Left hindlimb (tissue), 1 donor: ENCODE measurements around the gene ZSWIM7.
A peak's percentile ranks its signal among the peaks of the same experiment; 100 is the strongest.
"Not testable (repeated sequence)": the region's sequence is repeated elsewhere in the genome, so short reads cannot be mapped to it uniquely, and the experiment has no call there.

Experiments
- DNase-seq: peaks from one replicate; pipeline ENCODE4 v3.0.0-alpha.2; 2018

ZSWIM7 gene

DNA sequence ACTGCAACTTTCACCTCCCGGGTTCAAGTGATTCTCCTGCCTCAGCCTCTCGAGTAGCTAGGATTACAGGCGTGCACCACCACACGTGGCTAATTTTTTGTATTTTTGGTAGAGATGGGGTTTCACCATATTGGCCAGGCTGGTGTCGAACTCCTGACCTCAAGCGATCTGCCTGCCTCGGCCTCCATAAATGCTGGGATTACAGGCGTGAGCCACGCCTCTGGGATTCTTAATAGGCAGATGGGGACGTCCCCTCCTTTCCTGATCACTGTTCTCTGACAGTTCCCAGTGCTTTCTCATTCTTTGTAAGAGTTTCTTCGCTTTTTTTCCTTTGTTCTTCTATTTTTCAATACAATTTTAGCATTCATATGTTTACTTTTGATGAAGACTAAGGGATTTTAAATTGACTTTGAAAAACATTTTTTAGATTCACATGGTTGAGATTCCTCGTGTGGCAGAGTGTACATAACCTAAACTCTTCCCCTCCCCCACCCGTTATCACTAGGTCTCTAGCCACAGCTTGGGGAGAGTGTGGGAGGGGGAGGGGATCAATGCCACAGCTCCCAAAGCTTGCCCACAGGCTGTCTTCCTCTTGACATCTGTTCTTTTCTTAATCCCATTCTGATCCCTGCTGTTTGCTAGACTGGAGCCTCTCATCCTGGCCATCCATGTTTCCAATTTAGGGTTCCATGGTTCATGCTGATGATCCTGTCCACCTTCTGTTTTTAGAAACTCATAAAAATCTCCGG is 43.5 kb downstream of the ZSWIM7 start:
- no peak for DNase-seq

DNA sequence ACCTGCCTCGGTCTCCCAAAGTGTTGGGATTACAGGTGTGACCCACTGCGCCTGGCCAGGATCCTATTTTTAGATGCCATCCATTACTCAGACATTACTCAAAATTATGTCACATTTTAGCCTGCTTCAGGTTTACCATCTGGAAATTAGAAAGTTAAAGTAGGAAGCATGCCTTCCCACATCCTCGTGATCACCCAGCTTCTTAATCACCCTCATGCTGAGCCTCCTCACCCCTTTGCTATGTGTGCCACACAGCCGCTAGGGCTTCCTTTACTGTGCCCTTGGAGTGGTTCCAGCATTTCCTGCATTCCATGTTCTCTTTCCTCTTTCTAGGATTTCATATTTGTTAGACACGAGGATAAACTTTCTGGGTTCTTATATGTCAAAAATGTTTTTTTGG is 45.3 kb downstream of the ZSWIM7 start:
- DNase-seq = no peak

DNA sequence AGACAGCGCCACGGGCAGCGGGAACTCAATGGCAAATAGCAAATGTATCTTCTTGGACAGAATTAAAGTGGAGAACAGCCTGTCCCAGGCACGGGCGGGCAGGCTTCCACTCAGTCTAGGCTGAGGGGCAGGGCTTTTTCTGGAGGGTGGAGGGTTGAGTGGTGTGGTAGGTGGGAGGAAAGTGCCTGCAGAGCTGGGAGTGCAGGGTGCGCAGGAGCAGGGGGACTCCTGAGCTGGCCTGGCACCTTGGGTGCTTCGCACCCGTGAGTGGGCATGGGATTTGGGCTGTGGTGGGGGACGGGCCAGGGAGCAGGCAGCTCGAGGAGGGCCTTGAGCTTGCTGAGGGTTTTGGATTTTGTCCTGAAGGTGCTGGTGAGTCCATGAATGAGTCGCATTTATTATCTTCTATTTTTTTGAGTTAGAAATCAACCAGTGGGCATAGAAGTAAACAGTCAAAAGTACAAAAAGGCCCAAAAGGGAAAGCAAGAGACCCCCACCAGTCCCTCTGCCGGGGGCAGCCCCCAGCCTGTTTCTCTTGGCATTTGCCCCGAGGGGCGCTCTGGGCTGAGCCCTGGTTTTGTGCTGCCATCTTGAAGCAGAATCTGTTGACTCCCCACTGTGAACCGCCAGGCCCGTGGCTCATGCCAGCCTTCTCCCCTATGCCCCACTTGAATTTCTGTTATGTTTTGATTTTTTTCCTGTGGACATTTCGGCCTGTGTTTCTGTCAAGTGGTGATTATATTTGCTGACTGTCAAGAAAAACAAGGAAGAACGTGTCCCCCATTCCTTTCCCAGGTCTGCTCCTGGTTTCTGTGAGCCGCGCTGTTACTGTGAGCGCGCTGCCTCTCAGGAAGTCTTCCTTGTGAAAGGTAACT is 46.4 kb downstream of the ZSWIM7 start:
- no peak for DNase-seq

DNA sequence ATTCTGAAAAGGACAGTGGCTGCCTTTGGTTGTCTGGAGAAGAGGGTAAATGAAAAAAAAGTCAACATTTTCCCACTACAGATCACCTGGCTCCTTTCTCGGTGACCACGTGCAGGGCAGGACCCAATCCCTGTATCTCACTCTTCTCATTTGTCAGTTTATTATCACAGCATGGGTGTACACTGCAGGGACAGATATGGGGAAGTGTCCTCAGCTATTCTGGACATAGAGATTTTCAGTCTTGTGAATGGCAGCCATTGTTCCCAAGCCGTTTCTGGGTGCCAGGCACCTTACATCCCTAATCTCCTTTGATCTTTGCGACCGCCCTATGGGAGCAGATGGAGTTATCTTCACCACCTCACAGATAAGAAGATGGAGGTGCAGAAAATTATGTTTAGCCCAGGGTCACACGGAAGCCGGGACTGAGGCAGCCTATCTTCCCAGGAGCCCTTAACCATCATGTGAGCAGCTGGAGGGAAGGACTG is 47.4 kb downstream of the ZSWIM7 start:
- DNase-seq = no peak

DNA sequence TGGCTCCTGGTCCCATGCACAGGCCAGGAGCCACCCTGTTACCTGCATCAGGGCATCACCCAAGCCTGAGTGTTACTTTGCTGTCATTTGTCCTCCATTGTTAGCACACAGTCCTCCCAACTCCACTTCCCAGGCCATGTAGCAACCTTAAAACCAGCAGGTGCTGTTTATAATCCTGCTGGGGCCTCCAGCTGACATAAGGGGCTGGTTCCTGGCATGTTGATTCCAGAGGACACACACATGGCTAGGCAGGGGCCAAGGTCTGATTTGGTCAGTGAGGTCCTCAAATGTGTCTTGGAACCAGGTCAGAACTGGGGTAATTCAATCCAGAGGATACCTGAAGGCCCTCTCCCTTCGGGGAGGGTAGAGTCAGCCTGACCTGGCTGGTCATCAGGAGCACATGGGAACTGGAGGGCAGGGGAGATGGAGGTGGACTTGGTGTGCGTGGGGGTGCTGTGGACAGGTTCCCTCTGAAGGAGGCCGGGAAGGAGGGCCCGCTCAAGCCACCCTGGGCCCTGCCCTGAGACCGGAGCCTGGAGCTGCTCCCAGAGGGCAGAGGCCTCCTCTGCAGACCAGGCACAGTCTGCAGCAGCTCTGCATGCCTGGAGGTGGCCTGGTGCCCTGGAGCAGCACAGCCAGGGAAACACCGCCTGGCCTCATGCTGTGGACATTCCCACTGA is 48.0 kb downstream of the ZSWIM7 start:
- no peak for DNase-seq

DNA sequence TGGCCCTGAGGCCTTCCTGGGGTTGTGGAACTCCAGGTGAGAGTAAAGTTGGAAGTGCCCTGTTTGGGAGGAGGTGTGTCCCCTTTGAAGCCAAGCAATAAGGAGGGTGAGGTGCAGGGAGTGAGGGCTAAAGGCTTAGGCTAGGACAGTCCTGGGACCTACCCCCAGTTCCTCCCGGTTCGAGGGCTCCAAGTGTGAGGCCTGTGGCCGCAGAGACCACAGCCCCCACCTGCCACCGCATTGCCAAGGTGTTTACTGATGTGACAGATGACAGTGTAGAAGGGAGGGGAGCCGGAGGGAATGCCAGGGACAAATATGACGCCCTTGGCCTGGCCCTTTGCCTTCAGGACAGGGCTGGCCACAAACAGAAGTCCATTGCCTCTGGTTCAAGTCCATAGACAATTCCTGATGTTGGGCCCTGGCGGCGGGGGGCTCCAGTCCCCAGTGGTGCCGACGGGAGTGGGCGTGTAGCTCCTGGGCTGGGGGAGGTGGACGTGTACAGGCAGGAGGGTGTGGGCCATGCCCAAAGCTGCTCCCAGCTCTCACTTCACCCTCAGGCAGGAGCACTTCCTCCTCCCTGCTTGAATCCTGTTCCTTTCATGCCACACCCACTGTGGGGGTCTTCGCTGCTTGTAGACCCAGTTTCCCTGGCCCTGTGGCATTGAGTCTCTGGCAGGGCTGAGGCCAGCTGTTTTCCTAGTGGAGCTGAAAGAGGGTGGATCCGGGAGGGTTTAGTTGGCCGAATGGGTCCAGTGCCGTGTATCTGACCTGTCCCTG is 51.3 kb downstream of the ZSWIM7 start:
- DNase-seq = no peak

DNA sequence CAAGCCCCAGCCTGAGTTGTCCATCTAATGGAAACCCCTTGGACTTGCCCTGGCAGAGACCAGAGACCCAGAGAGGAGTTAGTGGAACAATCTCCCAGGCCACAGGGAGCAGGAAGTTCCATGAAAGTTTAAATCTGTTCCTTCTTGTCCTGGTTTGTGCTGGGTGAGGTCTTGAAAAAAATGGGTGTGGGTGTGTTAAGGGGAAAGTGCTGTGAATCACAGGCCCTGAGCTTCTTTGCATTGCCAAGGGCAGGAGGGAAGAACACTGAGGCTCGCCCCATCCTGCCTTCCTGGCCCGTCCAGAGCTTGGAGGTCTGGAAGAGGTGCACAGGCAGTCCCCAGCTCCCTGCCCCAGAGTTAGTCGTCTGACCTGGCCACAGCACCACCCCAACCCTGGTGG is 52.2 kb downstream of the ZSWIM7 start:
- DNase-seq = no peak

DNA sequence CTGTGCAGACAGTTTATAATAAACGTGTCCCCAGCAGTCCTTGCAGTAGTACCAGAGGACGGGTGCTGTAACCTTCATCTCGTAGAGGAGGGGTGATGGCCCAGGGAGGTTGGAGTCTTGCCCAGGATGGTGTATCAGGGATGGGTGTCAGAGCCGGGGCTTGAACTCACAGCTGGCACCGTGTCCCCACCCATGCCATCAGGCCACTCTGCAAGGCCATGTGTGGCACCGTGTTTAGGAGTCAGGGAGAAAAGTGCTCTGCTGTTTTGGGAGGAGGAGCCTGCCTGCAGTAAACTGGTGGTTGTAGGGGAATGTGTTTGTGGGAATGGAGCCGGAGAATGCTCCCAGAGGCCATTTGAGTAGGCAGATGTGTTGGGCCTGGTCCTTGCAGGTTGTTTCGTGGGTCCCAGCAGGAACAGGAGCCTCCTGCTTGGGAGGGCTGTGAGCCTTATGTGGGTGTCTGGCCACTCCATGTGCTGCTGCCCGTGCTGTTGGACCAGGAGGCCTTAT is 52.8 kb downstream of the ZSWIM7 start:
- no peak for DNase-seq

DNA sequence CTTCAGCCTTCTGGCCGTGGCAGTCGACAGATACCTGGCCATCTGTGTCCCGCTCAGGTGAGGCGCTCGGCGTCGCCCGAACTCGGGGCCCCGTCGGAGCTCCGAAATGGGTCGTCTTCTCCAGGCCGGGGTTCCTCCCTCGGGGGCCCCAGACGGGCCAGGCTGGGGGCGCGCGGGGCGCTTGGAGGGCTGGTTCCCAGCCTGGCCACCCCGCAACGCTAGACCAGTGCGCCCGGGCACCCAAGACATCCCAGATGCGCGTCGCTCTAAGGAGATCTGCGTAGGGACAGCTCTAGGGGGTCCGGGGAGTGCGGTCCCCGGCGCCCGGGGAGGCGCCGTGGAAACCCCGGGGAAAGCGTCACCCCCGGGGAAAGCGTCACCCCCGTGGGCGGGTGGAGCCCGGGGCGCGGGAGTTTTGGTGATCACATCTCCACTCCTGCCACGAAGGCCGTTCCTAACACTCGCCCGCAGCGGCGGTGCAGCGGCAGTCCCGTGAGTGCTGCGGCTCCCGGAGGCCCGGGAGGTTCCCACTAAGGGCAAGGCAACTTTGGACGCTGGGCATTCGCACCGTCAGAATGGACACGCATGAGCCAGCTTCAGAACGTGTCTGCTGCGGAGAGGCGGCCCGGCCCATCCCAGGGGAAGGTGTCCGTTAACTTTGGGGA is 53.8 kb downstream of the ZSWIM7 start:
- DNase-seq = no peak

DNA sequence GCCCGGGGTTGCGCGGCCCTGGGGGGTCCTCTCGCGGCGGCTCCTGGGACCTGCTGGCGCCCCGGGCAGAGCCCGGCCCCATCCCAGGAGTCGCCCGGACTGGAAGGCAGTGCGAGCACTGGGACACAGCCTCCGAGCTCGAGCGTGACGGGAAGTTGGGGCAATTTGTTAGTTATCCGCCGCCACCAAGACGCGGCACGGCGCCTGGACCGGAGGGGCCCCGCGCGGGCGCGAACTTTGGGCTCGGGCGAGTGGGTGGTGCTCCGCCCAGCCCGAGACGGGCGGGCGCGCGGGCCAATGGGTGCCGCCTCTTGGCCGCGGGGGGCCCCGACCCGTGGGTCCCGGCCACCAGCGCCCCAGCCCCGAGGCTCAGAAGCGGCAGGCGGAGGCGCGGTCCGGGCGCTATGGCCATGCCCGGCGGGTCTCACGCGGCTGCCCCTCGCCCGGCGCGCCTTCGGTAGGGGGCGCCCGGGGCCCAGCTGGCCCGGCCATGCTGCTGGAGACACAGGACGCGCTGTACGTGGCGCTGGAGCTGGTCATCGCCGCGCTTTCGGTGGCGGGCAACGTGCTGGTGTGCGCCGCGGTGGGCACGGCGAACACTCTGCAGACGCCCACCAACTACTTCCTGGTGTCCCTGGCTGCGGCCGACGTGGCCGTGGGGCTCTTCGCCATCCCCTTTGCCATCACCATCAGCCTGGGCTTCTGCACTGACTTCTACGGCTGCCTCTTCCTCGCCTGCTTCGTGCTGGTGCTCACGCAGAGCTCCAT is 54.6 kb downstream of the ZSWIM7 start, which contains the start of gene ADORA2B:
Gene ADORA2B, plus strand, starts transcription at position 372 of the 768 bp plus-strand sequence. Its CDS starts 119 bp downstream, at position 491.
- peak; percentile 80 for DNase-seq

DNA sequence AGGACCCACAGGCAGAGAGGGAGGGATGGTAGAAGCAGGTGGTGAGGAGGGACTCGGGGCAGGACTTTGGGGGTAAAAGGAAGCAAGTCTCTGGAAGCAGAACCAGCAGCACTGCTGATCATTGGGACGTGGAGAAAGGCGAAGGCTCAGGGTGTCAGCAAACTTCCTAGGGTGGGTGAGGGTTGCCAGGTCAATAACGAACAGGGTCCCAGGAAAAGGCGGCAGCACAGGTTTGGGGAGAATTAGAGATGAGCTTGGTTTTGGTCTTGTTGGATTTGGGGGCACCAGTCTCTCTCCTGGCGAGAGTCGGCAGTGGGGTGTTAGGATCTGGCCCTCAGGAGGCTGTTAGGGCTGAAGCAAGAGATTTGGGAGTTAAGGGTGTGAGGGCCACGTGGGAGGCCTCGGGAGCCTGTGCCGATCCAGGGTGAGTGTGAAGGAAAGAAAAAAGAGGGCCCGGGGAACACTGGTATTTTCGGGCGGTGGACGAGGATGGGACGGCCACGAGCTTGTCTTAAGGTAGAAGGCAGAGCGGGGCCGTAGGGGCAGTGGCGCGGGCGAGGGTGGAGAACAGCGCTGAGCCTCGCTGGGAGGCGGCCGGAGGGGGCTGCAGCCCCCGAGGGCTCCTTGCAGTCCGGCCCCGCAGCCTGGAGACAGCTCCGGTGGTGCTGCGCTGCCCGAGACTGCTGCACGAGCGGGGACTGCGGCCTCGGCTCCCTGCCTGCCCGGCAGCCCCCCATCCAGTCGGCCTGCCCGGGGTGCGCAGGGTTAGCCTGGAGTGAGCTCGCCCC is 55.3 kb downstream of the ZSWIM7 start:
- no peak for DNase-seq

DNA sequence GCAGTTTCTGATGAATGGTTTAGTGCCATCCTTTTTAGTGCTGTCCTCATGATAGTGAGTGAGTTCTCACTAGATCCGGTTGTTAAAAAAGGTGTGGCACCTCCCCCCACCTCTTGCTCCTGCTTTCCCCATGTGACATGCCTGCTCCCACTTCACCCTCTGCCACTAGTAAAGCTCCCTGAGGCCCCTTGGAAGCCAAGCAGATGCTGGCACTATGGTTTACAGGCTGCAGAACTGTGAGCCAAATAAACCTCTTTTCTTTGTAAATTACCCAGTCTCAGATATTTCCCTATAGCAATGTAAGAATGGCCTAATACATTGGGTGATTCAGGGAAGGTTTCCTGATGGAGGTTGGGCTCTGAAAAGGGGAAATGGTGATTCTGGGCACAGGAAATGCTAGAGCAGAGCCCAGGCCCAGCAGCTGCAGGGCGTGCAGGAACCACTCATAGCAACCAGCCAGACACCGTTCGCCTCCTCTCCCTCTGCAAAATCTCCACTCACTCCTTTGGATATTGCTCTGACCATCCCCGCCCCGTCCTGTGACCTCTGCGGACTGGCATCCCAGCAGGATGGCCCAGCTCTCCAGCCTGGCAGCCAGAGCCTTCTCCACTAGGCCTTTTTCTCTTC is 57.2 kb downstream of the ZSWIM7 start:
- no peak for DNase-seq

DNA sequence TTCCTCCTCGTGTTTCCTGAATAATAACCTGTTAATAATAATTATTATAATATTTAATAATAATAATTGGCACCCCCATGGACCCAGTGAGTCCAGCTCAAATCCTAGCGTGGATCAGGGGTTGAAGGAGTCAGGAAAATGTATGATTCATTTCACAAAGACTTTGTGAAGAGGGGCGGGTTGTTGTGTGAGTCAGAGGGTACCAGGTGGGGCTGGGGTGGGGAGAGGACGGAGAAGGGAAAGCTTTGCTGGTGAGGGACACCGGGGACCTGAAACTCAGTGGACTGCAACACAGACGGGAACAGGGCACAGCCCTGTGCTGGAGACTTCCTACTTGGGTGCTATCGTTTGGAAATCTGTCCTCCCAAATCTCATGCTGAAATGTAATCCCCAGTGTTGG is 57.7 kb downstream of the ZSWIM7 start:
- no peak for DNase-seq

DNA sequence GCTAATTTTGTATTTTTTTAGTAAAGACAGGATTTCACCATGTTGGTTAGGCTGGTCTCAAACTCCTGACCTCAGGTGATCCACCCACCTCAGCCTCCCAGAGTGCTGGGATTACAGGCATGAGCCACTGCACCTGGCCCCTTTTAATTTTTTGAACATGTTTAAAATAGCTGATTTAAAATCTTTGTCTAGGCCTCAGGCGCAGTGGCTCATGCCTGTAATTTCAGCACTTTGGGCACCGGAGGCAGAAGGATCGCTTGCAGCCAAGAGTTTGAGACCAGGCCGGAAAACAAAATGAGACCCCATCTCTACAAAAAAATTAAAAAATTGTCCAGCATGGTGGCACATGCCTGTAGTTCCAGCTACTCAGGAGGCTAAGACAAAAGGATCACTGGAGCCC is 63.0 kb downstream of the ZSWIM7 start:
- DNase-seq = not testable (repeated sequence)

DNA sequence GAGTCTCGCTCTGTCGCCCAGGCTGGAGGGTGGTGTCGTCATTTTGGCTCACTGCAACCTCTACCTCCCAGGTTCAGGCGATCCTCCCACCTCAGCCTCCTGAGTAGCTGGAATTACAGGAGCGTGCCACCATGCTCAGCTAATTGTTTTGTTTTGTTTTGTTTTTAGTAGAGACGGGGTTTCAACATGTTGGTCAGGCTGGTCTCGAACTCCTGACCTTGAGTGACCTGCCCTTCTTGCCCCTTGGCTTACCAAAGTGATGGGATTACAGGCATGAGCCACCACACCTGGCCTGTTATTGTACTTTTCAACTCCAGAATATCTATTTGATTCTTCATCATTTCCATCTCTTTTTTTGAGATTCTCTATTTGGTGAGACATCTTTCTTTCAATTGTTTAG is 63.6 kb downstream of the ZSWIM7 start:
- DNase-seq = no peak

DNA sequence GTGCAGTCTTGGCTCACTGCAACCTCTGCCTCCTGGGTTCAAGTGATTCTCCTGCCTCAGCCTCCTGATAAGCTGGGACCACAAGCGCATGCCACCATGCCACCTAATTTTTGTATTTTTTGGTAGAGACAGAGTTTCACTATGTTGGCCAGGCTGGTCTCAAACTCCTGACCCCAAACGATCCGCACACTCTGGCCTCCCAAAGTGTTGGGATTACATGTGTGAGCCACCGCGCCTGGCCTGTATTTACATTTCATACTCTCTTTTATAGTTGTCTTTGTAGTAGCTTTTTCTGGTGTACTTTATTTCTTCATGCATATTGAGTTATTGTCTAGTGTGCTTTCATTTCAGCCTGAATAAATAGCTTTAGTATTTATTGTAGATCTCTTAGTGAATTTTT is 64.6 kb downstream of the ZSWIM7 start:
- no peak for DNase-seq

DNA sequence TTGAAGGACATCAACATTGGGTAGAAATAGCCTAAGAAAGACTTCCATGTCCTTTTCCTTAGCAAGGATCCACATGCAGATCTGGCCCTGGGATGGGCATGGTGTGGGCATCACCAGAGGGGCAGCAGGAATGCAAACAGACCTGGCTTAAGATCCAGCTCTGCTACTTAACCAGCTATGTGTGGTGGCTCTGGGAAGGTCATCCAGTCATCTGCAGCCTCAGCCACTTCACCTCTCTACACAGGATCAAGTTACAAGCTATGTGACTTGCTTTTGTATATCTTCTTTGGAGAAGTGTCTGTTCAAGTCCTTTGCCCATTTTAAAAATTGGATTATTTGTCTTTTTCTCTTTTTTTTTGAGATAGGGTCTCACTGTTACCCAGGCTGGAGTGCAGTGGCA is 68.1 kb downstream of the ZSWIM7 start:
- DNase-seq = no peak

DNA sequence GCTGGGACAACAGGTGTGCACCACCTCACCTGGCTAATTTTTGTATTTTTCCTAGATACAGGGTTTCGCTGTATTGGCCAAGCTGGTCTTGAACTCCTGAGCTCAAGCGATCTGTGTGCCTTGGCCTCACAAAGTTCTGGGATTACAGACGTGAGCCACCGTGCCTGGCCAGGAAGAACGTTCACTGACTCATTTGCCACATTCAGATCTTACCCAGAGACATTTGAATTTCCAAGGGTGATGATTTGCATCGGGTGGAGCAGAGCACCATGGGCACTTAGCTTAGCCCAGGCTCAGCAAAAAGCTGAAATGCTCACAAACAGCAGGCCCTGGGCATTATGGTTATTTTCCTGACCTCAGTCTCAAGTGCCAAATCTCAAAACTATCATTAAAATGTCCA is 69.1 kb downstream of the ZSWIM7 start:
- DNase-seq = no peak

DNA sequence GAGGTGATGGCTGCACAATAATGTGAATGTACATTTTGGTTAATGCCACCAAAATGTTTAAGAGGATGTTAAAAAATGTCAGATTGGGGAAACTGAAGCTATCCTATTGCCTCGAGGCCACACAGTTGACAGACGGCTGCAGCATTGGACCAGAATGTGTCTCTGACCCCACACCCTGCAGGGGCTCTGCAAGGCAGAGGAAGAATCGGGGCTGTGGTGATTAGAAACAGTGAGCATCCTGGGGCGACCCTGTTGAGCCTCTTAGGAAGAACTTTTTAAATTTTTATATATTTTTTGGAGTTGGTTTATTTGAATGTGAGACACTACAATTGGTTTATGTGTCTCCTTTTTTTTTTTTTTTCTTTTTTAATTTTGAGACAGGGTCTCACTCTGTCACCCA is 69.6 kb downstream of the ZSWIM7 start:
- DNase-seq = no peak
